C4-2B (cell line): Measurements from ENCODE around the gene SPATA12.

Experiments
- ZFX ChIP-seq: fragments of 450-650 bp; IDR thresholded peaks from 2 replicates; pipeline ENCODE4 v1.6.1; 2017
- TF ChIP-seq, protein P1 (sequence below): fragments of 450-650 bp; conservative IDR thresholded peaks from 2 replicates; pipeline ENCODE4 v1.5.1; 2017; ENCODE audit warnings: mild to moderate bottlenecking

DNA sequence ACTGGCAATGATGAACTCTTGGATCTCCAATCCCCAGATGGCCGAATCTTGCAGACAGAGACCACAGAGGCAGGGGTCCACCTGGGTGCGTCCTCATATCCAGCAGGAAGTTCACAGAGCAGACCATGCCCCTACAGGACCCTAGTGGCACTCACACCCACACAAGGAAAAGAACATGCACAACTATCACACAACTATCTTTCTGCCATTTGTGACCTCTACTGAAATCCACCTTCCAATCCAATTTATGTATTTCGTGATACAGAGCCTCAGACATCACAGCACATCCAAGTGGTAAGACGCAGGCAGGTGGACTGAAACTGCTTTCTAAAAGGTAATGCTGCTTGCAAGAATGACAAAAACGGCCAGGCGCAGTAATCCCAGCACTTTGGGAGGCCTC lies 44.6 kb upstream of the SPATA12 start:
- TF ChIP-seq, protein P1, sequence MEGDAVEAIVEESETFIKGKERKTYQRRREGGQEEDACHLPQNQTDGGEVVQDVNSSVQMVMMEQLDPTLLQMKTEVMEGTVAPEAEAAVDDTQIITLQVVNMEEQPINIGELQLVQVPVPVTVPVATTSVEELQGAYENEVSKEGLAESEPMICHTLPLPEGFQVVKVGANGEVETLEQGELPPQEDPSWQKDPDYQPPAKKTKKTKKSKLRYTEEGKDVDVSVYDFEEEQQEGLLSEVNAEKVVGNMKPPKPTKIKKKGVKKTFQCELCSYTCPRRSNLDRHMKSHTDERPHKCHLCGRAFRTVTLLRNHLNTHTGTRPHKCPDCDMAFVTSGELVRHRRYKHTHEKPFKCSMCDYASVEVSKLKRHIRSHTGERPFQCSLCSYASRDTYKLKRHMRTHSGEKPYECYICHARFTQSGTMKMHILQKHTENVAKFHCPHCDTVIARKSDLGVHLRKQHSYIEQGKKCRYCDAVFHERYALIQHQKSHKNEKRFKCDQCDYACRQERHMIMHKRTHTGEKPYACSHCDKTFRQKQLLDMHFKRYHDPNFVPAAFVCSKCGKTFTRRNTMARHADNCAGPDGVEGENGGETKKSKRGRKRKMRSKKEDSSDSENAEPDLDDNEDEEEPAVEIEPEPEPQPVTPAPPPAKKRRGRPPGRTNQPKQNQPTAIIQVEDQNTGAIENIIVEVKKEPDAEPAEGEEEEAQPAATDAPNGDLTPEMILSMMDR: no peak
- no peak for TF ChIP-seq ZFX
